ENCODE measurements around the gene RBBP7. TPM values are rescaled to one million over a fixed set of nuclear protein-coding genes. Genes with fewer than 3 reads are reported as not detected.

RBBP7 gene
- total RNA-seq, 1 experiment from 2014 or later: 146 TPM

- Histone ChIP-seq H3K9me3 (ENCODE audit: control insufficient read depth in 1 of 2, insufficient read depth in 1 of 2, low read depth in 1 of 2, low read length in 2 of 2) (no peaks in the 10 kb centered on the region), H3K36me3 (ENCODE audit: control insufficient read depth in 1 of 2, insufficient read depth in 2 of 2, low read length in 2 of 2) (peaks cover 3 to 25% of the 10 kb centered on the region in 2 experiments; a peak in 3 of 4 replicates), H3K9me2 (ENCODE audit: insufficient read depth) (no peaks in the 10 kb centered on the region), H3K4me1 (ENCODE audit: control insufficient read depth in 1 of 2, insufficient read depth in 2 of 2, low read length in 2 of 2) (no peaks in the 10 kb centered on the region; a peak in 1 of 4 replicates), H3K9ac (ENCODE audit: low read length) (no peak overlapping the region), H3K27ac (ENCODE audit: low read depth, low read length) (peak overlapping the region; percentile 24; the same call in 1 of the 2 replicates), H3K79me2 (ENCODE audit: insufficient read depth, low read length) (peaks cover 22% of the 10 kb centered on the region), H2AFZ (ENCODE audit: low read depth, low read length, poor library complexity, severe bottlenecking) (no peak overlapping the region), H4K20me1 (ENCODE audit: insufficient read depth) (no peaks in the 10 kb centered on the region), H3K4me2 (ENCODE audit: low read length) (no peak overlapping the region), H3K27me3 (ENCODE audit: insufficient read depth, low read length) (no peaks in the 10 kb centered on the region), H3K4me3 (replicated peaks in 1 of 2; ENCODE audit: low read depth in 1 of 2, low read length in 2 of 2) (no peak overlapping the region)
- DNase-seq (ENCODE audit: low read depth, low spot score) (no peak), ATAC-seq (0 out of 2 replicates have a peak, but pooled peaks have one; percentile 40)
- intact Hi-C loops (cut with micrococcal nuclease): loop anchor here (2.0 to 10.0 kb wide), 2 partner anchors 221 to 259 kb away; no protein-coding TSS in a partner anchor
- no peak for TF ChIP-seq ZFX (IDR thresholded peaks at IDR 0.05)
- no peak for TF ChIP-seq SRF (IDR thresholded peaks at IDR 0.05; ENCODE audit: low read depth)
- TF ChIP-seq RAD21 (IDR thresholded peaks at IDR 0.05; ENCODE audit: low read depth): peak; percentile 66
- TF ChIP-seq JUND (IDR thresholded peaks at IDR 0.05): no peak
- TF ChIP-seq ZNF274 (IDR thresholded peaks at IDR 0.05; ENCODE audit: low read depth, low read length): no peak
- peak; percentile 36 to 52 (median 37); a peak in 4 of 6 replicates for TF ChIP-seq CTCF (IDR thresholded peaks at IDR 0.05 in 2 of 3, conservative IDR thresholded peaks at IDR 0.05 in 1 of 3; ENCODE audit: borderline replicate concordance in 1 of 3, insufficient read depth in 1 of 3, low read depth in 2 of 3, low read length in 2 of 3)
- no peak for TF ChIP-seq SIN3A (IDR thresholded peaks at IDR 0.05; ENCODE audit: low read depth)
- no peak for TF ChIP-seq ZBTB33 (IDR thresholded peaks at IDR 0.05; ENCODE audit: extremely low read depth, insufficient replicate concordance, low read length)
- no peak for TF ChIP-seq EZH2phosphoT487 (IDR thresholded peaks at IDR 0.05; ENCODE audit: borderline replicate concordance)
- no peak for TF ChIP-seq MAX (IDR thresholded peaks at IDR 0.05)
- TF ChIP-seq REST (IDR thresholded peaks at IDR 0.05; ENCODE audit: low read depth): no peak
- BruUV-seq (replicated peaks): no TSS peak
- ChIA-PET RAD21 (ENCODE audit: low non-redundant PET in 1 of 2, low total read pairs in 2 of 2, uncharacterized antibody in 2 of 2, unreplicated experiment in 2 of 2) (no interaction called here), POLR2A (no interaction called here), CTCF (interaction anchor here (0.7 to 1.5 kb wide), 7 partner anchors 14 to 256 kb away, joined by 3 to 17 read pairs (median 3); no protein-coding TSS in a partner anchor)
These were observed 44.0 kb downstream of the RBBP7 start for GRCh38 chrX:16826207-16826606.

Measured in HCT116 (cell line).